GM12878 (cell line): Measurements from ENCODE around the gene TNP2. TPM values are rescaled to one million over a fixed set of nuclear protein-coding genes. Genes with fewer than 3 reads are reported as not detected.

Experiments
- ATF2 ChIP-seq: IDR thresholded peaks from 2 replicates; pipeline ENCODE4 v1.6.1; 2012; ENCODE audit warnings: low read length, inconsistent platforms
- ATF3 ChIP-seq: IDR thresholded peaks from 2 replicates; pipeline ENCODE4 v1.6.1; 2011; ENCODE audit warnings: low read depth, mild to moderate bottlenecking, low read length, moderate library complexity, borderline replicate concordance; ENCODE audit errors: extremely low read depth
- BACH1 ChIP-seq: fragments of 450-650 bp; IDR thresholded peaks from 2 replicates; pipeline ENCODE4 v1.6.1; 2017; ENCODE audit warnings: mild to moderate bottlenecking, borderline replicate concordance
- CHD4 ChIP-seq: fragments of 200-600 bp; sonication (generic); IDR thresholded peaks from 2 replicates; pipeline ENCODE4 v1.6.1; 2016; ENCODE audit warnings: mild to moderate bottlenecking
- E2F4 ChIP-seq: IDR thresholded peaks from 2 replicates; pipeline ENCODE4 v1.6.1; 2012; ENCODE audit warnings: low read depth, low read length, improper control_type of control experiment
- E4F1 ChIP-seq: fragments of 450-650 bp; IDR thresholded peaks from 2 replicates; pipeline ENCODE4 v1.6.1; 2018; ENCODE audit warnings: borderline replicate concordance, mild to moderate bottlenecking; ENCODE audit not compliant: partially characterized antibody
- EZH2 ChIP-seq: IDR thresholded peaks from 2 replicates; pipeline ENCODE4 v1.6.1; 2012; ENCODE audit warnings: low read depth, mild to moderate bottlenecking, control low read depth, inconsistent platforms, low read length, borderline replicate concordance; ENCODE audit not compliant: control insufficient read depth
- GABPA ChIP-seq: IDR thresholded peaks from 2 replicates; pipeline ENCODE4 v1.6.1; 2014; ENCODE audit warnings: antibody characterized with exemption, low read depth, mild to moderate bottlenecking, inconsistent platforms
- HDAC2 ChIP-seq: fragments of 200-600 bp; sonication (generic); IDR thresholded peaks from 2 replicates; pipeline ENCODE4 v1.6.1; 2017
- HSF1 ChIP-seq: fragments of 150-350 bp; IDR thresholded peaks from 2 replicates; pipeline ENCODE4 v1.6.1; 2014; ENCODE audit warnings: mild to moderate bottlenecking, low read depth, low read length
- IRF5 ChIP-seq: fragments of 450-650 bp; IDR thresholded peaks from 2 replicates; pipeline ENCODE4 v1.6.1; 2017; ENCODE audit warnings: borderline replicate concordance
- MYB ChIP-seq: fragments of 150-350 bp; IDR thresholded peaks from 2 replicates; pipeline ENCODE4 v1.6.1; 2014; ENCODE audit warnings: mild to moderate bottlenecking, low read depth, low read length, borderline replicate concordance
- NFXL1 ChIP-seq: fragments of 450-650 bp; IDR thresholded peaks from 2 replicates; pipeline ENCODE4 v1.6.1; 2017; ENCODE audit warnings: antibody characterized with exemption, mild to moderate bottlenecking, borderline replicate concordance
- POLR2A ChIP-seq: IDR thresholded peaks from 2 replicates; pipeline ENCODE4 v1.6.1; 2011; ENCODE audit warnings: low read depth, mild to moderate bottlenecking, low read length
- SIX5 ChIP-seq: IDR thresholded peaks from 2 replicates; pipeline ENCODE4 v1.6.1; 2011; ENCODE audit warnings: mild to moderate bottlenecking, low read depth, low read length, moderate library complexity; ENCODE audit not compliant: severe bottlenecking
- SMAD5 ChIP-seq: IDR thresholded peaks from 2 replicates; pipeline ENCODE4 v1.6.1; 2016; ENCODE audit warnings: antibody characterized with exemption, low read depth
- TAF1 ChIP-seq: IDR thresholded peaks from 2 replicates; pipeline ENCODE4 v1.6.1; 2011; ENCODE audit warnings: mild to moderate bottlenecking, low read depth, low read length, borderline replicate concordance
- USF1 ChIP-seq: IDR thresholded peaks from 2 replicates; pipeline ENCODE4 v1.6.1; 2011; ENCODE audit warnings: borderline replicate concordance, low read depth, mild to moderate bottlenecking, moderate library complexity, mixed read lengths, low read length; ENCODE audit not compliant: insufficient read depth; ENCODE audit errors: extremely low read length
- ZNF24 ChIP-seq: fragments of 450-650 bp; IDR thresholded peaks from 2 replicates; pipeline ENCODE4 v1.6.1; 2017; ENCODE audit warnings: antibody characterized with exemption, mild to moderate bottlenecking
- ZNF274 ChIP-seq: IDR thresholded peaks from one replicate; pipeline ENCODE4 v1.8.0; 2011; ENCODE audit not compliant: insufficient read length, insufficient read depth
- polyA plus RNA-seq, 11 experiments: library from polyadenylated mRNA; depleted of rRNA in 4 of 11; unstranded in 6 of 11; stranded (reverse) in 5 of 11; fragments of >200 nt; fragmentation: Nextera tagmentation in 4 of 11; fragmentation: Illumina TruSeq in 1 of 11; extraction: Ambion mirVana in 4 of 11; extraction: Trizol in 1 of 11; gene quantifications; 1 replicate in 1 of 11; 2 replicates in 10 of 11; pipeline versions ENCODE4 v1.2.1 to v1.2.3, GENCODE V29; 2011 to 2016; ENCODE audit warnings: inconsistent platforms in 2 of 11, missing spikeins in 2 of 11, low read depth in 1 of 11
- total RNA-seq, 4 experiments: library from RNA; depleted of rRNA in 3 of 4; stranded (reverse); fragments of >200 nt in 3 of 4; fragmentation: Illumina TruSeq in 1 of 4; extraction: Trizol in 1 of 4; gene quantifications; 2 replicates each; pipeline versions ENCODE4 v1.2.1 to v1.2.3, GENCODE V29; 2013 to 2021

The TNP2 gene
- total and polyA plus RNA-seq, 10 of the 15 experiments (the other 5 are each of a cell fraction or from before 2014, with no cell fraction given) = not detected

- TF ChIP-seq USF1 (no peak), MYB (no peak), HDAC2 (no peak), ZNF24 (no peak), NFXL1 (no peak), ATF2 (no peak), E2F4 (no peak), IRF5 (no peak), EZH2 (no peak), POLR2A (peak; percentile 54; the same call in 1 of the 2 replicates), E4F1 (no peak), HSF1 (no peak), ZNF274 (no peak), ATF3 (no peak), GABPA (no peak), TAF1 (no peak), SMAD5 (no peak), SIX5 (no peak), BACH1 (peak; percentile 75; the same call in 1 of the 2 replicates), CHD4 (no peak)
These were observed 15.8 kb downstream of the TNP2 start (continued) for GRCh38 chr16:11253009-11253994.
